H1 (cell line): ENCODE results near the gene RPS19. TPM values are rescaled to one million over a fixed set of nuclear protein-coding genes. Genes with fewer than 3 reads are reported as not detected.

Experiments
- BRCA1 ChIP-seq: IDR thresholded peaks from 2 replicates; pipeline ENCODE4 v1.6.1; 2012; ENCODE audit warnings: low read depth, low read length, improper control_type of control experiment
- CBX8 ChIP-seq: fragments of 300-800, 300-1000 bp; sonication (generic); IDR thresholded peaks from 2 replicates; pipeline ENCODE4 v1.7.1; 2016; ENCODE audit warnings: low read depth, low read length, borderline replicate concordance
- CHD1 ChIP-seq: IDR thresholded peaks from 2 replicates; pipeline ENCODE4 v1.6.1; 2012; ENCODE audit warnings: low read depth, low read length, improper control_type of control experiment
- CTBP2 ChIP-seq: IDR thresholded peaks from 2 replicates; pipeline ENCODE4 v1.7.0; 2011; ENCODE audit warnings: borderline replicate concordance, mild to moderate bottlenecking, moderate library complexity, mixed read lengths, low read length; ENCODE audit not compliant: insufficient read depth, insufficient read length
- EP300 ChIP-seq, 2 experiments: IDR thresholded peaks; 1 replicate in 1 of 2; 2 replicates in 1 of 2; pipeline ENCODE4 v1.6.1; 2011 to 2012; ENCODE audit warnings: low read depth in 2 of 2, low read length in 2 of 2, mild to moderate bottlenecking in 2 of 2, borderline replicate concordance in 1 of 2, inconsistent platforms in 1 of 2, moderate library complexity in 1 of 2
- KDM5A ChIP-seq: fragments of 200-600 bp; IDR thresholded peaks from 2 replicates; pipeline ENCODE4 v1.7.1; 2012; ENCODE audit warnings: mild to moderate bottlenecking, low read length, inconsistent platforms, mixed read lengths
- NANOG ChIP-seq: IDR thresholded peaks from 2 replicates; pipeline ENCODE4 v1.6.1; 2011; ENCODE audit warnings: low read length, low read depth, mild to moderate bottlenecking, inconsistent platforms; ENCODE audit not compliant: insufficient read depth, poor library complexity, severe bottlenecking
- RBBP5 ChIP-seq: IDR thresholded peaks from 2 replicates; pipeline ENCODE4 v1.7.1; 2012; ENCODE audit warnings: low read depth, mild to moderate bottlenecking, inconsistent platforms, low read length, moderate library complexity, borderline replicate concordance
- SAP30 ChIP-seq: fragments of 300-600 bp; sonication (generic); IDR thresholded peaks from 2 replicates; pipeline ENCODE4 v1.7.1; 2012; ENCODE audit warnings: low read length, moderate library complexity, mild to moderate bottlenecking, inconsistent platforms; ENCODE audit not compliant: insufficient read depth, insufficient replicate concordance
- SIN3A ChIP-seq, 2 experiments: IDR thresholded peaks in 1 of 2; conservative IDR thresholded peaks in 1 of 2; 2 replicates each; pipeline ENCODE4 v1.6.1; 2011 to 2012; ENCODE audit warnings: low read length in 2 of 2, improper control_type of control experiment in 1 of 2, low read depth in 1 of 2, mild to moderate bottlenecking in 1 of 2
- SIRT6 ChIP-seq: IDR thresholded peaks from one replicate; pipeline ENCODE4 v1.7.1; 2012; ENCODE audit warnings: low read length, inconsistent platforms
- SIX5 ChIP-seq: IDR thresholded peaks from 2 replicates; pipeline ENCODE4 v1.6.1; 2011; ENCODE audit warnings: mild to moderate bottlenecking, low read depth, low read length
- SP4 ChIP-seq: IDR thresholded peaks from 2 replicates; pipeline ENCODE4 v1.6.1; 2012; ENCODE audit warnings: low read length, inconsistent platforms
- TBP ChIP-seq: IDR thresholded peaks from 2 replicates; pipeline ENCODE4 v1.6.1; 2011; ENCODE audit warnings: low read depth, low read length, improper control_type of control experiment
- TEAD4 ChIP-seq: IDR thresholded peaks from 2 replicates; pipeline ENCODE4 v1.6.1; 2012; ENCODE audit warnings: low read depth, low read length, inconsistent platforms, mixed read lengths
- polyA plus RNA-seq, 7 experiments: library from polyadenylated mRNA; depleted of rRNA in 3 of 7; stranded (reverse) in 5 of 7; unstranded in 2 of 7; fragments of >200 nt in 5 of 7; fragments of 200-250 nt in 2 of 7; gene quantifications; 1 replicate in 5 of 7; 2 replicates in 1 of 7; 4 replicates in 1 of 7; pipeline versions ENCODE4 v1.2.1 to v1.2.3, GENCODE V29; 2011 to 2013; ENCODE audit warnings: missing spikeins in 2 of 7, mixed read lengths in 2 of 7
- total RNA-seq: library from RNA; stranded (reverse); fragmentation: NEBNext Ultra II Directional; extraction: Animal tissue kit (Norgen Biotek cat#: 25700); gene quantifications from 2 replicates; pipeline ENCODE4 v1.2.1, GENCODE V29; 2021
- TF ChIP-seq, protein P1 (sequence below): IDR thresholded peaks from 2 replicates; pipeline ENCODE4 v1.6.1; 2011; ENCODE audit warnings: low read depth, mild to moderate bottlenecking, low read length; ENCODE audit not compliant: insufficient read depth

RPS19 gene
- total and polyA plus RNA-seq, 2 of the 8 experiments (the other 6 are each of a cell fraction or from before 2014, with no cell fraction given), result 2,817 to 5,751 TPM

- TF ChIP-seq SIX5 (no peak), EP300 (IDR thresholded peaks at IDR 0.05; ENCODE audit: borderline replicate concordance in 1 of 2, low read depth in 2 of 2, low read length in 2 of 2) (no peak), KDM5A (no peak), TEAD4 (peak; percentile 19; the same call in 1 of the 2 replicates), TBP (no peak), CHD1 (no peak), SIN3A (conservative IDR thresholded peaks at IDR 0.05 in 1 of 2, IDR thresholded peaks at IDR 0.05 in 1 of 2; ENCODE audit: low read depth in 1 of 2, low read length in 2 of 2) (0 out of 4 replicates have a peak, but pooled peaks of 1 of the 2 experiments have one; percentile 19), CBX8 (no peak), SP4 (no peak), SIRT6 (no peak), BRCA1 (no peak), NANOG (no peak), SAP30 (no peak), CTBP2 (no peak), RBBP5 (no peak)
- TF ChIP-seq, protein P1, sequence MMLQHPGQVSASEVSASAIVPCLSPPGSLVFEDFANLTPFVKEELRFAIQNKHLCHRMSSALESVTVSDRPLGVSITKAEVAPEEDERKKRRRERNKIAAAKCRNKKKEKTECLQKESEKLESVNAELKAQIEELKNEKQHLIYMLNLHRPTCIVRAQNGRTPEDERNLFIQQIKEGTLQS, result no peak
Observed at GRCh38 chr19:41872775-41873647, 13.0 kb downstream of the RPS19 start (continued).
